Mammary epithelial cell (primary cell): ENCODE measurements around the gene LYVE1.

Experiments
- CTCF ChIP-seq, 2 donors: IDR thresholded peaks in 1 of 2; conservative IDR thresholded peaks in 1 of 2; 2 replicates each; pipeline ENCODE4 v1.5.1; 2011 to 2012; ENCODE audit warnings: inconsistent platforms in 2 of 2, low read length in 2 of 2, mild to moderate bottlenecking in 2 of 2, control low read depth in 1 of 2, low read depth in 1 of 2; ENCODE audit not compliant: insufficient read depth in 1 of 2; ENCODE audit errors: extremely low read depth in 1 of 2
- EZH2 ChIP-seq: IDR thresholded peaks from 2 replicates; pipeline ENCODE4 v1.6.1; 2012; ENCODE audit warnings: low read length, inconsistent platforms, borderline replicate concordance

- no peak for TF ChIP-seq CTCF (conservative IDR thresholded peaks at IDR 0.05 in 1 of 2, IDR thresholded peaks at IDR 0.05 in 1 of 2; ENCODE audit: extremely low read depth in 1 of 2, insufficient read depth in 1 of 2, low read depth in 1 of 2, low read length in 2 of 2)
- no peak for TF ChIP-seq EZH2
These were observed 36.3 kb upstream of the LYVE1 start for GRCh38 chr11:10604798-10605197.
